Common myeloid progenitor, CD34-positive (primary cell): Measurements from ENCODE around the gene ANKRD6.
"Not testable (repeated sequence)": the region's sequence is repeated elsewhere in the genome, so short reads cannot be mapped to it uniquely, and the experiment has no call there.

Experiments used
- CTCF ChIA-PET: fragments of 350-600 bp; sonication (Branson Sonifier 250); formaldehyde crosslinking; loops from one replicate; lab custom pipeline; 2021; ENCODE audit warnings: antibody characterized with exemption; lab: Charles Lee
- POLR2A ChIA-PET: fragments of 350-600 bp; sonication (Branson Sonifier 250); formaldehyde crosslinking; loops from one replicate; lab custom pipeline; 2021; ENCODE audit warnings: antibody characterized with exemption; lab: Charles Lee
- DNase-seq, 3 donors: peaks; one replicate each; pipeline versions ENCODE4 v3.0.0 to v3.0.0-alpha.2; 2013
- H3K27ac ChIP-seq, 2 experiments: 1 replicate in 1 of 2; 2 replicates in 1 of 2; pipeline ENCODE4 v1.7.0; 2013; ENCODE audit warnings: inconsistent platforms in 2 of 2, low read length in 2 of 2, mild to moderate bottlenecking in 2 of 2, low read depth in 1 of 2, moderate library complexity in 1 of 2; ENCODE audit not compliant: severe bottlenecking in 2 of 2, insufficient read depth in 1 of 2, poor library complexity in 1 of 2
- H3K27me3 ChIP-seq, 5 experiments: replicated peaks in 2 of 5; 1 replicate in 3 of 5; 2 replicates in 2 of 5; pipeline versions ENCODE4 v1.6.1 to v1.7.0; 2013; ENCODE audit warnings: low read length in 4 of 5, mild to moderate bottlenecking in 2 of 5, moderate library complexity in 2 of 5, inconsistent platforms in 1 of 5; ENCODE audit not compliant: insufficient read depth in 5 of 5, control insufficient read depth in 4 of 5
- H3K36me3 ChIP-seq, 4 experiments: 1 replicate in 2 of 4; 2 replicates in 2 of 4; pipeline versions ENCODE4 v1.6.1 to v1.7.0; 2013; ENCODE audit warnings: low read length in 3 of 4, control low read depth in 1 of 4, mild to moderate bottlenecking in 1 of 4; ENCODE audit not compliant: control insufficient read depth in 4 of 4, insufficient read depth in 4 of 4
- H3K4me1 ChIP-seq, 4 experiments: 1 replicate in 3 of 4; 2 replicates in 1 of 4; pipeline versions ENCODE4 v1.6.1 to v1.7.1; 2013; ENCODE audit warnings: low read length in 3 of 4, mild to moderate bottlenecking in 3 of 4, control low read depth in 1 of 4, inconsistent platforms in 1 of 4, moderate library complexity in 1 of 4; ENCODE audit not compliant: control insufficient read depth in 4 of 4, insufficient read depth in 4 of 4; ENCODE audit errors: control extremely low read depth in 1 of 4
- H3K4me3 ChIP-seq, 7 experiments: 1 replicate in 4 of 7; 2 replicates in 3 of 7; pipeline versions ENCODE4 v1.5.1 to v1.7.0; 2013; ENCODE audit warnings: mild to moderate bottlenecking in 7 of 7, low read length in 6 of 7, moderate library complexity in 6 of 7, inconsistent platforms in 2 of 7, low read depth in 2 of 7, control low read depth in 1 of 7; ENCODE audit not compliant: insufficient read depth in 4 of 7, control insufficient read depth in 1 of 7; ENCODE audit errors: extremely low read depth in 1 of 7
- H3K9me3 ChIP-seq, 5 experiments: 1 replicate in 4 of 5; 2 replicates in 1 of 5; pipeline versions ENCODE4 v1.6.1 to v1.7.1; 2013; ENCODE audit warnings: low read length in 4 of 5, mild to moderate bottlenecking in 2 of 5, inconsistent platforms in 1 of 5, low read depth in 1 of 5, moderate library complexity in 1 of 5; ENCODE audit not compliant: control insufficient read depth in 4 of 5, insufficient read depth in 2 of 5; ENCODE audit errors: control extremely low read depth in 1 of 5
- WGBS: methylation state at CpG from one replicate; pipeline ENCODE4 v1.1.5; 2013; ENCODE audit not compliant: insufficient coverage; 5-methylcytosine and 5-hydroxymethylcytosine counted together

The ANKRD6 gene

DNA sequence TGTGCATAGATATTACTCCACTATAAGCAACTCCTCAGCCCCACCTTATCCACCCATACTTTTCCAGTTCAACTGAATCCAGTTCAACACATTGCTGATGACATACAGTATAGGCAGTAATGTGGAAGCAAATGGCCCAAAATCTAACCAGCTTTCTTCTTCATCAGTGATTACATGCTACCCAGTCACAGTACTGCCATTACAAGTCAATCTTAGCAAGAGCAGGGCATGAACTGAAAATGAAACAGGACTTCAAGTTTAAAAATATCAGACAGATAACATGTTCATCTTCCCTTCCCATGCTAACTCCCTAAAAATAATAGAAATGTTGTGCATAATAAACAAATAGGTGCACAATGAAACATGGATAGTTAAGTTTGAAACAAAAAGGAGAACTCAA lies 40.1 kb upstream of the ANKRD6 start:
- no peak overlapping the region for H3K4me3 ChIP-seq
- H3K27ac ChIP-seq = no peak overlapping the region
- H3K36me3 ChIP-seq = peaks cover 0 to 3% (median 0%) of the 10 kb centered on the region in 4 experiments
- ChIA-PET CTCF (no interaction called here), POLR2A (no interaction called here)
- no peak for DNase-seq
- peaks cover 0 to 2% (median 0%) of the 10 kb centered on the region in 5 experiments for H3K9me3 ChIP-seq
- H3K4me1 ChIP-seq = no peaks in the 10 kb centered on the region
- no peaks in the 10 kb centered on the region for H3K27me3 ChIP-seq

DNA sequence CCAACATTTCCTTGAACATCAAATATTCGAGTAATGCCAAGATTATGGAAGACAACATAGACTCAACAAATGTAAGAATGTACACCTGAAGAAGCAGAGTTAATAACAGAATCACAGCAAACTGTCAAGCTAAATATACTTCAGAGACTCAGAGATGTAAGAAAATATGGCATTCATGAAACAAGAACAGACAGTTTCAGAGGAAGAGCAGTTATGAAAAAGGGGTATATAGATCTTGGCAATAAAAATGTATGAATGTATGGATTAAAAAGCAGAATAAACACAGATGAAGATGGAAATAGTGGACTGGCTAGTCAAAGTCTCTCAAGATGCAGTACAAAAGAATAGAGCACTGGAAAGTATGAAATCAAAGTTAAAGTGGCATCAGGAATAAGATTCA lies 39.3 kb upstream of the ANKRD6 start:
- Histone ChIP-seq H3K9me3 (peaks cover 0 to 2% (median 0%) of the 10 kb centered on the region in 5 experiments), H3K36me3 (peaks cover 0 to 3% (median 0%) of the 10 kb centered on the region in 4 experiments), H3K27me3 (no peaks in the 10 kb centered on the region), H3K4me1 (no peaks in the 10 kb centered on the region), H3K27ac (no peak overlapping the region), H3K4me3 (no peak overlapping the region)
- ChIA-PET POLR2A (no interaction called here), CTCF (no interaction called here)
- DNase-seq = no peak
- WGBS = no CpG with 5 or more reads among the region's 1 CpG

DNA sequence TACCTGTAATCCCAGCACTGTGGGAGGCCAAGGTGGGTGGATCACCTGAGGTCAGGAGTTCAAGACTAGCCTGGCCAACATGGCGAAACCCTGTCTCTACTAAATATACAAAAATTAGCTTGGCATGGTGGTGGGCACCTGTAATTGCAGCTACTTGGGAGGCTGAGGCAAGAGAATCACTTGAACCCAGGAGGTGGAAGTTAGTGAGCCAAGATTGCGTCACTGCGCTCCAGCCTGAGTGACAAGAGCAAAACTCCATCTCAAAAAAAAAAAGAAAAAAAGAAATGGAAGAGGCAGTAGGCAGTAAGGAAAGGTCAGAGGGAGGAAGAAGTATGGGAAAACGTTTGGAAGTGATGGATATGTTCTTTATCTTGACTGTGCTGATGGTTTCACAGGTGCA lies 35.1 kb upstream of the ANKRD6 start:
- H3K9me3 ChIP-seq, H3K36me3 ChIP-seq, DNase-seq, H3K27me3 ChIP-seq, H3K27ac ChIP-seq, H3K4me3 ChIP-seq: not testable (repeated sequence)
- 100% methylated on average over 1 of the region's 4 CpGs for WGBS
- CTCF ChIA-PET = interaction anchor here (1.0 to 1.3 kb wide), 2 partner anchors 10 to 22 kb away, joined by 3 read pairs; no protein-coding TSS in a partner anchor
- POLR2A ChIA-PET = interaction anchor here (0.6 kb wide), 1 partner anchor 22 kb away, joined by 3 read pairs; no protein-coding TSS in a partner anchor
- H3K4me1 ChIP-seq = peaks cover 0 to 14% (median 3%) of the 10 kb centered on the region in 4 experiments

DNA sequence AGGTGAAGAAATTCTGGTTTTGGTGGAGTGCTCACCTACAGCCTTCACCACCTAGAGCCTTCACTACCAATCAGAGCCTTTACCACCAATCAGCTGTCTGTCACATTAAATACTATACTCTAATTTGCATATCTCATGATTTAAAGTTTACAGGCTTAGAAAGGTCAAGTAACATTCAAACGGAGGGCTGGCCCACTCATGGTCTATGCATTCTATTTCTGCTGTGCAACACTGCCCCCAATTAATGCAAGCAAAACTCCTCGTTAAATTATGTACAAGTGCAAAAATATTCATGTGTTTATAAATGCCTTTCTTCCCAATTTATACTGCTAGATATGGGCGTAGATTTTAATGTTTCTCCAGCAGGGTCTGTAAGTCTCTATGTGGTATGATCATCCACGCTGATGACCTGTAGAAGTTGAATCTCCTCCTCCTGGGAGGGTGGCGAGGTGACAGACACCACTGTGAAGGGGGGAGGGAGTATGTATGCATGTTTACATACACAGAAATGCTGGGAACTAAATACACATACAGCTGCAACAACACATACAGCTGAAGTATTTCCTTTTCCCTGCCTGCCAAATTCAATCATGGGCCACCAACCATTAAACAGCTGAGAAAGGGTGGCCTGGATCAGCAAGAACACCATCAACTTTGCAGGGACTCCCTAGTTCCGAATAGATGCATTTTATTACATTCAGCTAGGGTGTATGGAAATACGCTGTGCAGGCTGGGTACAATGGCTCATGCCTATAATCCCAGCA lies 34.0 kb upstream of the ANKRD6 start:
- Histone ChIP-seq H3K9me3 (peaks cover 0 to 2% (median 0%) of the 10 kb centered on the region in 5 experiments), H3K4me1 (peaks cover 0 to 14% (median 3%) of the 10 kb centered on the region in 4 experiments), H3K27ac (no peak overlapping the region), H3K36me3 (no peaks in the 10 kb centered on the region), H3K4me3 (no peak overlapping the region), H3K27me3 (no peaks in the 10 kb centered on the region)
- 94% methylated on average over 3 of the region's 7 CpGs for WGBS
- ChIA-PET CTCF (interaction anchor here (1.0 to 1.4 kb wide), 4 partner anchors 9 to 26 kb away, joined by 3 to 5 read pairs (median 4); no protein-coding TSS in a partner anchor), POLR2A (interaction anchor here (0.6 kb wide), 1 partner anchor 58 kb away, joined by 3 read pairs; no protein-coding TSS in a partner anchor)
- no peak for DNase-seq

DNA sequence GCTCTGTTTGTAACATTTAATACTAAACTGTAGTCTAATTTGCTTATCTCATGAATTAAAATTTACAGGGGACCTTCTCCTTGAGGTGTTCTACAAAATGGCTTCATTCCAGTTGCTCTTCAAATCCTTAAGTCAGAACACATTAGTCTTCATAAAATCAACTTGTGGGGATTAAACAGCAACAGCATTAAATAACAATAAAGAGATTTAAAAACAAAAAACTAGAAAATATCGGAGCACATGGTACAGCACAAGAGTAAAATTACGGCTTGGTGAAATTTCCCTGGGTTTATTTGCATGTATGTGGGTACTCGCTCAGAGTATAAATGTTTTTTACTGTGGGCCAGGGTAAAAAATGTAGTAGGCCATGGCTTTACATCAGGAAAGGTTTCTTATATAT lies 32.9 kb upstream of the ANKRD6 start:
- POLR2A ChIA-PET = no interaction called here
- Histone ChIP-seq H3K4me1 (peaks cover 0 to 14% (median 3%) of the 10 kb centered on the region in 4 experiments), H3K4me3 (no peak overlapping the region), H3K36me3 (peaks cover 0 to 4% (median 0%) of the 10 kb centered on the region in 4 experiments), H3K27me3 (no peaks in the 10 kb centered on the region), H3K9me3 (peaks cover 0 to 2% (median 0%) of the 10 kb centered on the region in 5 experiments), H3K27ac (no peak overlapping the region)
- DNase-seq = no peak
- 100% methylated on average over 3 of the region's 3 CpGs for WGBS
- CTCF ChIA-PET = interaction anchor here (1.0 to 1.4 kb wide), 3 partner anchors 11 to 27 kb away, joined by 3 to 5 read pairs (median 4); no protein-coding TSS in a partner anchor

DNA sequence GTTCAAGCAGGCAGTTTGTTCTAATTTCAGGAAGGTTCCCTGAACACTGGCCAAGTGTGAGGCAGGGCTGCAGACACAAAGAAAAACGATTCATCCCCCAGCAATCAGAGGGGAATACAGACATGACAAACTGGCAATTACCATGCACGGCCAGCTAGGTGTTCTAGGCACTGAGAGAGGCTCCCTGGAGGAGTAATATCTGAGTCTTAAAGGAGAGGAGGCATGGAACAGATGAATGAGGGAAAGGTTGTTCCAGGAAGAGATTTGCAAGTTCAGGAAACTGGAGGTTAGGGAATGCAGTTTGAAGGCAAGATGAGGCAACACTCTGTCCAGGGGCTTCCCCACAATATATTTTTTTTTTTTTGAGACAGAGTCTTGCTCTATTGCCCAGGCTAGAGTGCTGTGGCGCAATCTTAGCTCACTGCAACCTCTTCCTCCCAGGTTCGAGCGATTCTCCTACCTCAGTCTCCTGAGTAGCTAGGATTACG lies 32.0 kb upstream of the ANKRD6 start:
- 64% methylated on average over 5 of the region's 6 CpGs for WGBS
- POLR2A ChIA-PET = interaction anchor here (0.6 kb wide), 1 partner anchor 66 kb away, joined by 4 read pairs; no protein-coding TSS in a partner anchor

More for the DNA sequence above, 32.0 kb upstream of the ANKRD6 start:
- H3K27me3 ChIP-seq = no peaks in the 10 kb centered on the region
- DNase-seq = no peak
- H3K4me1 ChIP-seq = peaks cover 2 to 21% (median 7%) of the 10 kb centered on the region in 4 experiments
- no peak overlapping the region for H3K27ac ChIP-seq
- peaks cover 0 to 4% (median 0%) of the 10 kb centered on the region in 4 experiments for H3K36me3 ChIP-seq
- H3K9me3 ChIP-seq = peaks cover 0 to 2% (median 0%) of the 10 kb centered on the region in 5 experiments
- H3K4me3 ChIP-seq = no peak overlapping the region
- CTCF ChIA-PET = interaction anchor here (1.0 to 2.3 kb wide), 2 partner anchors 12 to 29 kb away, joined by 3 to 8 read pairs; no protein-coding TSS in a partner anchor
